Activated CD8-positive, alpha-beta memory T cell treated with anti-CD3 and anti-CD28 coated beads, Interleukin-2, amount 50 U/mL, for 4 hours (primary cell): ENCODE data around the gene TEAD4.

ENCODE experiments used
- DNase-seq: peaks from one replicate; pipeline ENCODE4 v3.0.0-alpha.2; 2020

TEAD4 gene

DNA sequence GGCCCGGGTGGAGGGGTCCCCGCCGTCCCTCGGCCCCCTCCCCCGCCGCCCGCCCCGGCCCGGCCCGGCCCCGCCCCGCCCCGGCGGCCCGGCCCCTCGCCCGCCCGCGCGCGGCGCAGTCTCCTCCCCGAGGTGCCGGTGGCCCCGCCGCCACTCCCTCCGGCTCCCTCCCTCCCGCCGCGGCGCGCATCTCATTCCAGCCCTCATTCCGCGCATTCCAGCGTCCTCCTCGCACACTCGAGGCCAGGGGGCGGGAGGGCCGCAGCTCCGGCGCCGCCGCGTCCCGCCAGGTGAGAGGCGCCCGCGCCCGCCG lies at the start of gene TEAD4:
TEAD4 (plus strand) TSS at position 206 of the 313 bp plus-strand sequence.
- DNase-seq, result no peak

DNA sequence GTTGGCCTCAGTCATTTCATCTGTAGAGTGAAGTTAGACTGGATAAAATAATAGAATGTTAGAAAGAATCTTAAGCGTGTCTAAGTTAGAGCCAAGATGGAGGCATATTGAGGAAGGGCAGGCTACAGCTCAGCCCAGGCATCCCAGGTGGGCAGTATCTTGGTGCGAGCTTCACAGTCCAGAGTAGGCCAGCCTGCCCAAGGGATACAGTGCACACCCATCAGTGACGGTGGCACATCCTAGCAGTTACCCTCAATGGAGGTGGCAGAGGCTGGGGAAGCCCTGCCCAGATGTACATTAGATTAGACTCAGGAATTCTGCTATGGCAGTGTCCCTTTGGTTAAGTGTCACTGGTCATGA lies 47.0 kb upstream of the TEAD4 start:
- DNase-seq, result no peak

DNA sequence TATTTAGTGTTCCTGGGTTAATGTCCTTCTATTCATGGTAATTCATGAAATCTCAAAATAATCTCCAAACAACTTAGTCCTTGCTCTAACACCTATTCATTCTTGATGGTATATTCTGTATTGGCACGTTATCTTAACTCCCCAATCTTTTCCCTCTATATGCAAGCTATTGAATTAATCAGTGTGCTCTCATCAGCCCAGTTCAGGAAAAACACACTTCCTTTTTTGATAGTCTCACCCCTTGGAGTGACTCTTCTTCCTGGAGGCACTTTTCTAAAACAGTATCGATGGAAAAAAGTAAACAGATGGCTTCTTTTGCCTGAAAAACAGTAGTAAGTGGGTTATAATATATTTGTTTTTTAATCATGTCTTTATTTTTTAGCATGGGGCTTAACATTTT lies 39.9 kb upstream of the TEAD4 start:
- DNase-seq, result no peak

DNA sequence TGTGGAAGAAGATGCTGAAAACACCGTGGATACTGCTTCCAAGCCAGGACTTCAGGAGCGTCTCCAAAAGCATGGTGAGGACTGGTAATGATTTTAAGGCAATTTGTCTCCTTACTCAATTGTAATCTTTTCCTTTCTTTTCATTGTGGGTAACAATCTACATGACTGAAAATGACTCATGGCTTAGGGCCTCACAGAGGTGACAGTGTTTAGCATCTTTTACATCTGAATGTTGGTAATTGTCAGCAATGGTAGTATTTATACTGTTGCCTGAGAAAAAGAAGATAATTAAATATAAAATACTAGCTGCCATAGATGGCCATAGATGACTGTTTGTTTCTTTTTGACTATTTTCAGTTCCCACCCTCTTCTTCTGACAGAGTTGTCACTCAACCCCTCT lies 36.9 kb upstream of the TEAD4 start:
- no peak for DNase-seq

DNA sequence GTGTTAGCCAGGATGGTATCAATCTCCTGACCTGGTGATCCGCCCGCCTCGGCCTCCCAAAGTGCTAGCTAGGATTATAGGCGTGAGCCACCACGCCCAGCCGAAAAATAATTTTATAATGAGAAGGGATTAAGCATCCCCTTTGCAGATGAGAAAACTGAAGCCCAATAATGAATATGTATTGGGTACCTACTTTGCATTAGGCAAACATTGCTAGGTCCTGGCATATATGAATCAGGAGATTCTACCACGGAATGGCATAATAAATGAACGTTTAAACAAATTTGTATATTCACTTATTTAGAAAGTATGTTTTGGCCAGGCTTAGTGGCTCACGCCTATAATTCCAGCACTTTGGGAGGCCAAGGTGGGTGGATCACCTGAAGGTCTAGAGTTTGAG lies 36.1 kb upstream of the TEAD4 start:
- DNase-seq, result no peak

DNA sequence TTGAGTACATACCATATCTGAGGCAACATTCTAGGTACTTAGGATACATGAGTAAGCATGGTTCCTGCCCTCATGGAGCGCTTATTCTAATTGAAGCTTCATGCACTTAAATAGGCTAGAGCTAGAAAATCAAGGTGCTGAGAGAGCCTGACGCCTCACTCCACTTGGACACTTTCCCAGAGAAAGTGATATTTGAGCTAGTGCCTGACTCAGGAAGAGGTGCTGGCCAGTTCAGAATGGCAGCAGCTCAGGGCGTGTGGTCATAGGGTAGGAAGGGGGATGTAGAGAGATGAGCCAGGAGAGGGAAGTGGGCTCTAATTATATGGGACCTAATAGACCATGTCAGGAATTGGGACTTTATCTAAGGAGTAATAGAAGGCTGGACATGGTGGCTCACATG lies 35.2 kb upstream of the TEAD4 start:
- DNase-seq, result no peak

DNA sequence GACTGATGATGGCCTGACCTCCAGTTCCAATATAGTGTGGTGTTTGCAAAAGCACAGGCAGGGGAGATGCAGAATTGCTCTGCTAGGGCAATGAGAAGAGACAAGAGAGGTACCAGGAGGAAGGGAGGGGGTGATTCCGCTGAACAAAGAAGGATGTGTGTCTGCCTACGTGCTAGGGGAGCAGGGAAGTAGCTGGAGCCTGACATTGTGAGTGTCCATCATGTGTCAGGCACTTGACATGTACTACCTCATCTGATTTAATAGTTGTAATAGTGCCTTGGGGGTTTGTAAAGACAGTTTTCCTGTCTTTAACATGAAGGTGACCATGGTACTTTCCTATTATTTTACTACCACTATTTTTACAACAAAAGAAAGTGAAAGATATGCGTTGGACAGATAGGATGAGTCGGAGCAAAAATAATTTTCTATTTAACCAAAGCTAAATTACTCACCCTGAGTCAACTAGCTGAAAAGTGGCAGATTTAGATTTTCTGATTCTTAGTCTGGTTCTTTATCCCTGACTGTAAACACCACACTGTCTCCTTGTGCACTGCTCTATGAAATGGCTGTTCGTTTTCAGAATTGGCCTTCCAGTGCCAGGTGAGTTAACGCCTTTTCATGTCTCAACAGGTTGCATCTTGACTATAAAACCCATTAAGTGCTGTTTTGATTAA lies 33.7 kb upstream of the TEAD4 start:
- DNase-seq, result no peak

DNA sequence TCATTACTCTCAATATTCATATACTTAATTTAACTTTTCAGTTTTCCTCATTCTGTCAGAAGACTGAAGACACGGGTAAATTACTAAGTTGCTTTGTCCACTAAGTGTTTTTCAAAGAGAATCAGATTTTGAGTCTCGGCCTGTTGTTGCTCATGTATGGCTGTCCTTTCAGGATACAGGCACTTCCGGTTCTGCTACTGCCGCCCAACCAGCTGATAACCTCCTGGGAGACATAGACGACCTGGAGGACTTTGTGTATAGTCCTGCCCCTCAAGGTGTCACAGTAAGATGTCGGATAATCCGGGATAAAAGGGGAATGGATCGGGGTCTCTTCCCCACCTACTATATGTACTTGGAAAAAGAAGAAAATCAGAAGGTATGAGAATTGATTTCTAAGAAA lies 28.3 kb upstream of the TEAD4 start:
- no peak for DNase-seq

DNA sequence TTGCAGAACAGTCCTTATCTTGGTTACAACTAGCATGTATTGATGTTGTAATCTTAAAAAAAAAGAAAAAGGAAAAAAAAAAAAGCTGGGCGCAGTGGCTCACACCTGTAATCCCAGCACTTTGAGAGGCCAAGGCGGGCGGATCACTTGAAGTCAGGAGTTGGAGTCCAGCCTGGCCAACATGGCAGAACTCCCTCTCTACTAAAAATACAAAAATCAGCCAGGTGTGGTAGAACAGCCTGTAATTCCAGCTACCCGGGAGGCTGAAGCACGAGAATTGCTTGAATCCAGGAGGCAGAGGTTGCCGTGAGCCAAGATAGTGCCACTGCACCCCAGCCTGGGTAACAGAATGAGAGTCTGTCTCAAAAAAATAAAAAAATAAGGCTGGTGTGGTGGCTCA lies 25.6 kb upstream of the TEAD4 start:
- DNase-seq, result no peak

DNA sequence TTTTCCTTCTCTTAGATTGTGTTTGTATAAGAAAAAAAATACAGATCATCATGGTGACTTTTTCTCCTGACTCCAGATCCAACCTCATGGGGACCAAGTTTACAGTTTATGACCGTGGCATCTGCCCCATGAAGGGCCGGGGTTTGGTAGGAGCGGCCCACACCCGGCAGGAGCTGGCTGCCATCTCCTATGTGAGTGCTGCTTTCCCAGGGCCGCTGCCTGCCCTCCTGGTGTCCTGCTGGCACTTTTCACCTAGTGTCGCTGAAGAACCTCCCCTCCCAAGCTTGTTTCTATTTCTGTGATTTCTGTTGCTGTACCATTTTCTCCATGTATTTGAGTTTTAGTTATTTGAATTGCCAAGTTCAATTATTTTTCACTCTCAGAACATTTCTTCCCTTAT lies 24.8 kb upstream of the TEAD4 start:
- no peak for DNase-seq

DNA sequence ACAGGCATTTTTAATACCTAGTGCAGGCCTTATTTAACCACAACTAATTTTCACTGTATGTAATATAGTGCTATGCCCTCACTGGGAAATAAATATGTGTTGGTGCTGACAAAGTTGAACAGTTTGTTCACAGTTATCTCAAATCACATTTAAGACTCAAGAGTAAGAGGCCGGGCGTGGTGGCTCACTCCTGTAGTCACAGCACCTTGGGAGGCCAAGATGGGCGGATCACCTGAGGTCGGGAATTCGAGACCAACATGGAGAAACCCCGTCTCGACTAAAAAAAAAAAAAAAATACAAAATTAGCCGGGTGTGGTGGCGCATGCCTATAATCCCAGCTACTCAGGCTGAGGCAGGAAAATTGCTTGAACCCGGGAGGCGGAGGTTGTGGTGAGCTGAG lies 22.9 kb upstream of the TEAD4 start:
- no peak for DNase-seq

DNA sequence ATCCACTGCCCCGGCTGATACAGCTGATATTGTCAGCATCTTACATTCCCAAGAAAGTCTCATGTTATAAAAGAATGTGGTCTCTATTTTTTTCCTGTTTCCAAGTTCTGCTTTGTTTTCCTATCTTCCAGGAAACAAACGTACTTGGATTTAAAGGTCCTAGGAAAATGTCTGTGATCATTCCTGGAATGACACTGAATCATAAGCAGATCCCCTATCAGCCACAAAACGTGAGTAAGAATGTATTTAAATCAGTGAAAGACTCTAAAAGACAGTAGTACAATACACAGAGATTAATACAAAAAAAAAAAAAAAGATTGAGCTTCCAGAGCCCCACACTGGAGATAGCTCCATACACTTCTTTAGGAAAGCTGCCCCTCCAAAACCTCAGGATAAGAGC lies 21.7 kb upstream of the TEAD4 start:
- no peak for DNase-seq

DNA sequence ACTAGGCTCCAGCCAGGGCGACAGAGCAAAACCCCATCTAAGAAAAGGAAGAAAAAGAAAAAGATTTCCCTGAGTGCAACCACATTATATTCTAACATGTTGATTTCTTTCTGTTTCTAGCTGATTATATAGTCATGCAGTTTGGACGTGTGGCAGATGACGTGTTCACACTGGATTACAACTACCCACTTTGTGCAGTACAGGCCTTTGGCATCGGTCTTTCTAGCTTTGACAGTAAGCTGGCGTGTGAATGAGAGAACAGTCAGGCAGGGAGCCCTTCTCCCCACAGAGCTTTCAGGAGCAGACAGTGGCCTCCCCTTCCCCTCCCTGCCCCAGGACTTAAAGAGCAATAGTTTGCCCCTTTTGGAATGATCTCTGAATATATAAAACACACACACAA lies 20.0 kb upstream of the TEAD4 start:
- no peak for DNase-seq

DNA sequence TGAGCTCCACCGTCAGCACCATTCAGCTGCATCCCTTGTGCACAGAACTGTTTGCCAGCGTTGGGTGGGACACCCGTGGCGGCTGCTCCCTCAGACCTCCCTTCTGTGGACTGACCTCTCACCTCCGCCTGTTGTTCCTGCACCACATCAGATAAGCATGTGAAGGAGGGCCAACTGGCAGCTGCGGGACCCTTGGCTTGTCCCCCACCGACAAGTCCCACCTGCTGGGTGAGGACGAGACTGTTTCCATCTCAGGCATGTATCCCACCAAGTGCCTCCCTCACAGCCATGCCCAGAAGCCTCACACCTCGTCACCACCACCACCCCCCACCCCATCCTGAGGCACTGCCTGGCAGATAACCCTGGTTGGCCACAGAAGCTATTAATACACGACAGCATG lies 18.6 kb upstream of the TEAD4 start:
- no peak for DNase-seq

DNA sequence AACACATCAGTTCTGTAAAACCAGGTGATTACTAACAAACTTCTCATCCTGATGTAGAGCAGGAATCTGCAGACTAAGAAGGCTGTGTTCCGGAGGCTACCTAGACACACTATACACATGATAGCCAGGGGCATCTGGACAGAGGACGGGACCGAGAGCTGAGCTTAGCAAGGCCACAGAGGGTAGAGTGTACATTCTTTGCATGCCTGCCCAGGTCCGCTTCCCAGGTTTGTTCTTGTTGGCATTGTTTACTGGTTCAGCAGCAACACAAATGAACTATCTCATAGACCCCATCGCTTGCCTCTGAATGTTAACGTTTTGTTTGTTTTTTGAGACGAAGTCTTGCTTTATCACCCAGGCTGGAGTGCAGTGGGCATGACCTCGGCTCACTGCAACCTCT lies 17.7 kb upstream of the TEAD4 start:
- no peak for DNase-seq

DNA sequence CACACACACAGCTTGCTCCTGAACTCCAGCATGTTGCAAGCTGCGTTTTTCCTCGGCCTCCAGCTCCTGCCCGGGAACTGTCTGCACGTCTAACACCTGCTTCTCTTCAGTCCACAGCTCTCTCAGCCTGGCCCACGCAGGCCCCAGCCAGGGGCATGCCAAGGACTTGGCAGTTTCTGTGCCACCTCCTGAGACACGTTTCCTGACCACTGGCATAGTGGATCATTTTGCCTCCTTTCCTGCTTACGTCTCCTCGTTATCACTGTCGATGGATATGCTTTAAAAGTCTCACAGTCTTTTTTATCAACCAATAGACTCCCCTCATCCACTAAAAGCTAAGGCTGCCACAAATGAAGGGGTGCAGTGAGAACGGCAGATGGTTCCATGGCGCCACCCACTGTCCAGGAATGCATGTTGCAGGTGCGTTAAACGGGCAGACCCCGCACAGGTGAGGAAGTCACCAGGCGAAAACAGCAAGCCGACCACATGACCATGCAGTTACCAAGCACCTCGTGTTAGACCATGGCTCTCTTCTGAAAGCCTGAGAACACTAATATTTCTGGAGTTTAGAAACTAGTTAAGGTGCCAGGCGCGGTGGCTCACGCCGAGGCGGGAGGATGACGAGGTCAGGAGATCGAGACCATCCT lies 14.7 kb upstream of the TEAD4 start:
- DNase-seq, result peak; percentile 52

DNA sequence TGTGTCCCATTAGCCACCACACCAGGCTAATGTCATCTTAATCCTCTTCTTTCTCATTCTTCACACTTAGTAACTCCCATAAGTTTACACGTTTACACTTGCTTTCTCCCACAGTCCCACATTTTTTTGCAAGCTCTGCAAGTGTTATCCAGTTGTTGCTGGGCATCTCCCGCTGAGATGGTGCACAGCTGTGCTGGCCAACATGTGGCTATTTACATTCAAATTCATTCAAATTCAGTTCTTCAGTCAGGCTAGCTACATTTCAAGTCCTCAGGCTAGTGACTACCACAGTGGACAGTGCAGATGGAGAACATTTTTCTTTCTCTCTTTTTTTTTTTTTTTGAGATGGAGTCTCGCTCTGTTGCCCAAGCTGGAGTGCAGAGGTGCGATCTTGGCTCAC lies 9.8 kb upstream of the TEAD4 start:
- no peak for DNase-seq

DNA sequence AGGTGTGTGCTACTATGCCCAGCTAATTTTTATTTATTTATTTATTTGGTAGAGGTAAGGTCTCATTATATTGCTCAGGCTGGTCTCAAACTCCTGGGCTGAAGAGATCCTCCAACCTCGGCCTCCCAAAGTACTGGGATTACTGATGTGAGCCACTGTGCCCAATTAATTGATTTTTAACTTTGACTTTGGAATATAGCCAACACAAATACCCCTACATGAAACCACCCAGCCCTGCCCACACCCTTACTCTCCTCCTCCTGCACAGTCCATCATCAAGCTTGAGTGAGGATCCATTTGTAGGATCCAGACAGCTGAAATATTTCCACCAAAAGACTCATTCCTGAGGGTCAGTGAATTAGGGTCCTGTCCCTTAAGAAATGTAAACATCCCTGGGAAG lies 3.3 kb upstream of the TEAD4 start:
- DNase-seq, result no peak

DNA sequence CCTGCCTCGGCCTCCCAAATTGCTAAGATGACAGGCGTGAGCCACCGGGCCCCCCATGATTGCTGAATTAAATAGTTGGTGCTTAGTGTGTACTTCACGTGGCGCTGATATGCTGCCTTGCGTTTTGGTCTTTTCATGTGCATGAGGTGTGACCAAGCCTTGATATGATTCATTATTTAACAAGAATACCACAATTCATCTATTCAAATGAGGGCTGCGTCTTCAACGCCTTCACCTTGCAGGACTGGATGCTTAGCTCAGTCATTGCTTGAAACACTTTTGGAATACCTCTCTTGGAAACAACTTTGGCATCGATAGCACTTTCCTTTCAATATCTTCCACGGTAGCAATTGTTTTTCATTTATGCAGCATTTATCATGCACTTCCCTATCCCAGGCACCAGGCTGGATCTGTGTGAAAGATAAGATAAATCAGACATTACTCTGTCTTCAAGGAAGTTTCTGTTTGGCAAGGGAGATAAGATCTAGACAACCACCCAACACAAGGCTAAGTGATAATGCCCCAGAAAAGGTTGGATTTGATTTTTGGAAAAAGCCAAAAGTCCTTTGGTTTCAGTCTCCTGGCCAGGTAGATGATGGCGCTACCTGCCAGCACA lies 1.3 kb upstream of the TEAD4 start:
- DNase-seq, result no peak

DNA sequence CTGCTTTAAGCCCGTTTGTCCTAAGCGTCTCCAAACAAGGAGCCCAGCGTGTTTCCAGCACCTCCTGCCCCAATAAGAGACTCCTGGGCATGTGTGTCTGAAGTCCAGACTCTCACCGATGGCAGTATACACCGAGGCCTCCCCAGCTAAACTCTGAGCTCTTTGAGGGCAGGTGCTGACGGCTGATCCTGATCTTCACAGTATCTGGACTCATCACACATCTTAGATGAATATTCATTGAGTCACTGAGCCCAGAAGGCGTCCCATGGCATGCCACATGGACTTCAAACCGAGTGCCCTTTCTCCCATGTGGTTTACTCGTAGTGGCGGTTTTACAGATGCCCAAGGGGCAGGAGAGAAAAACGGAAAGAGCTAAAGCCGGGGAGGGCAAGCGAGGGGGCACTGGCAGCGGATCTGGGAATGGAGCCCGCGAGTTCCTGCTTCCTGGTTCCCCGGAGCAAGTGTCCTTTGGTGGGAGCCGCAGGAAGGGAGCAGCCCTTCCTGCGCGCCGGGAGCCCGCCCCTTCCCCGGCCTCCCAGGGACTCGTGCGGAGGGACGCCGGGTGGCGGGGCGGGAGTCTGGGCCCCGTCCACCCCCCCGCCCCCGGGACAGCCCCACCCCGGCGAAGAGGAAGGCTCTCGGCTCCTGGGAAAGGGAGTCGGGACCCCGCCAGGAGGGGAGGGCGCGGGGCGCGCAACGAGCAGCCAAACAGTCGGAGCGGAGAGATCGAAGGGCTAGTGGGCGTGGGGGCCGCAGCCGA lies 585 bp upstream of the TEAD4 start:
- DNase-seq, result no peak

DNA sequence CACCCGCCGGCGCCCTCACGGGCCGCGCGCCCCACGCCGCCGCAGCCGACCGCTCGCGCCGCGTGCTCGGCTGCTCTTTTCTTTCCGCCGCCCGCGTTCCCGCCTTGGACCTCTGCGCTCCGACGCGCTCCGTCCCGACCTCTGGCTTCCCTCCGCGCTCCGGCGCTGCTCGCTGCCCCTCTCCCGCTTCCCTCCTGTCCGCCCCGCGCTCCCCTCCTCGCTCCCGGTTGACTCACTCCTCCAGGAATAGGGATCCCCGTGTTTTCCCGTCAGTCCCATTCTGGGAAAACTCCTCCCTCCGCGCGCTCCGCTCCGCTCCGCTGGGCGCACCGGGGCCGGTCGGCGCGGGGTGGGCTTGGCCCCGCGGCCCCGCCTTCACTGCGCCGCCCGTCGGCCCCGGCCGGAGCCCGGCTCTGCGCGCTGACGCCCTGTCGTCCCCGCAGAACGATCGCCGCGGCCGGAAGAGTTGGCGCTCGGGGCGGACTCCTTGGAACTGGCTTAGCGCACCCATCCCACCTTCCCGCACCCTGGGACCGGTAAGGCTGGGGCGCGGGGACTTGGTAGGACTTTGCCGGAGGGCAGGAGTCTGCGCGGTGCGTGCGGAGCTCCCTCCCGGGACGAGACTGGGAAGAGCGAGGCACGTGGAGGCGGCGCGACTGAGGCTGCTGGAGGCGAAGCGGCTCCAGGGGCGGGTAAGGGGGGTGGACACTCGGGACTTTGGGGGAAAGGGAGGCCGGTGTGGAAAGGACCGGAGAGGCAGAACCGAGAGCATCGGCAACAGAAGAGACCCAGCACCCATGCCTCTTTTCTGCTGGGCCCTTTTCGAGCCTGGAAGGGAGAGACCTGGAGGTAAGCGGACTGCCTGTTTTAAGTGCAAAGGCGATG lies 550 bp downstream of the TEAD4 start:
- no peak for DNase-seq

DNA sequence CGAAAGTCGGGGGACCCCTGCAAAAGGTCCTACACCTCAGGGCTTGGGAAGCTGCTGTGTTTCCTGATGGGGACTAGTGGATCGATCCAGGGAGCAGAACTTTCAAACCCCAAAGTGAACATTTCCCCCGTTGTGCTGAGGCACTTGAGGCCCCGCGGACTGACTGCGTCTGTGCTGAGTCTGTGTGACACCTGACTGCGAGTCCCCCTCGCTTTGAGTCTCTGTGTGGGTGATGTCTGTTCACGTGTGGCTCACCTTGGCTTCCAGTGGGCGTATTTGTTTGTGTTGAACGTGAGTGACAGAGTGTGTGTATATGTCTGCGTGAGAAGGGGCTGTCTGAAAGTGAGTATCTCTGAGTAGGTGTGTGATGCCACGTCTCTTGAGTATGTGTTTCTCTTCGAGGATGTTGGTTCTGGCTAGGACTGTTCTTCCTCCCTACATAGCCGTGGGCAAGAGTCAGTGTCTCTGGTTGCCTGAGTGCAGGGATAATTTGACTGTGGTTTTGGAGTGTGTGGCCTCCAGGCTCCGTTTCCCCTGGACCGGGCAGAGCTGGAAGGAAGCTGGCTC lies 1.3 kb downstream of the TEAD4 start:
- DNase-seq, result no peak
